HTR-8/SVneo (cell line): ENCODE measurements around the gene CBR1.

Source experiments
- DNase-seq: peaks from one replicate; pipeline ENCODE4 v3.0.0; 2011; ENCODE audit warnings: low spot score, mixed read lengths; ENCODE audit not compliant: insufficient read length
- FAIRE-seq: peaks from 2 replicates; lab custom pipeline; 2011; peaks lifted over from hg19 to GRCh38; lab: Jason Lieb, UNC

Gene CBR1

DNA sequence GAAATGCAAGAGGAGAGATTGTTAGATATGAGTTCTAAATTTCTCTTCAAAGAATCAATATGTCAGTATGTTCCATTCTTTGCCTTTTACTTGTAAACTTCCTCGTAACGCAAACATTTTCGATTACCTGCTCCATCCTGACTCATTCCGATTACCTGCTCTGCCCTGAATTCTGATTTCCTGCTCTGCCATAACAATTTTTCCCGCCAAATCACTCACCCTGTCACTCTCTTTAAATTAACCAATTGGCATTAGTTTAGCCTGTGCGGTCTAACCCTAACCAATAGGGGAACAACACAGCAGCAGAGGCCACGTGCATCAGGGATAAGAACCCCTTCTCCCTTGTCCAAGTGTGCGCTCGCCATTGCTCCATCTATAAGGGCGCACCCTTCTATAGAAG lies 40.0 kb downstream of the CBR1 start:
- FAIRE-seq (no peak), DNase-seq (no peak)

- DNase-seq, result no peak
- FAIRE-seq, result no peak
These were observed 41.4 kb downstream of the CBR1 start for GRCh38 chr21:36111238-36111637.

DNA sequence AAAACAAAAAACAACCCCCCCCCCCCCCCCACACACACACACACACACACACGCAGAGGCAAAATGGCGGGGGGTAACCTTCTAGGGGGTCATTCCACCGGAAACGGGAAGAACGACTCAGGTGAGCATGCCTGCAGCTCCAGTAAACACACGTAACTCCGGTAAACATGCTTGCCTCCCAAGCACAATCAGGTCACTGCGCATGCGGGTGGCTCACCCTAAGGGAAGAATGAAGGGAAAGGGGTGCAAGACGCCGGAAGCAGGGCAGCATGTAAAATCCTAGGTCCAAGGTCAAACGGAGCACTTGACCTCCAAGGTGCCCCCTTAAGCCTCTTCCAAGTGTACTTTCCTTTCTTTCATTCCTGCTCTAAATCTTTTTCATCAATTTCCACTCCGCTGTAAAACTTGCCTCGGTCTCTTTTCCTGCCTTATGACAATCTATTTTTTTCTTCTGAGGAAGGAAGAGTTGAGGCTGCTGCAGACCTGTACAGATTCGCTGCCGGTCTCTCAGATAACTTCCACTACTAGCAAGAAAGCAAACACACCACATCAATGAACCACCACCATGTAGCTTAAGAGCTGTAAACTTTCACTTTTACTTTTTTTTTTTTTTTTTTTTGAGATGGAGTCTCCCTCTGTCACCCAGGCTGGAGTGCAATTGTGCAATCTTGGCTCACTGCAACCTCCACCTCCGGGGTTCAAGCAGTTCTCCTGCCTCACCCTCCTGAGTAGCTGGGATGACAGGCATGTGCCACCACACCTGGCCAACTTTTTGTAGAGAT lies 44.0 kb downstream of the CBR1 start:
- no peak for DNase-seq
- FAIRE-seq, result no peak

DNA sequence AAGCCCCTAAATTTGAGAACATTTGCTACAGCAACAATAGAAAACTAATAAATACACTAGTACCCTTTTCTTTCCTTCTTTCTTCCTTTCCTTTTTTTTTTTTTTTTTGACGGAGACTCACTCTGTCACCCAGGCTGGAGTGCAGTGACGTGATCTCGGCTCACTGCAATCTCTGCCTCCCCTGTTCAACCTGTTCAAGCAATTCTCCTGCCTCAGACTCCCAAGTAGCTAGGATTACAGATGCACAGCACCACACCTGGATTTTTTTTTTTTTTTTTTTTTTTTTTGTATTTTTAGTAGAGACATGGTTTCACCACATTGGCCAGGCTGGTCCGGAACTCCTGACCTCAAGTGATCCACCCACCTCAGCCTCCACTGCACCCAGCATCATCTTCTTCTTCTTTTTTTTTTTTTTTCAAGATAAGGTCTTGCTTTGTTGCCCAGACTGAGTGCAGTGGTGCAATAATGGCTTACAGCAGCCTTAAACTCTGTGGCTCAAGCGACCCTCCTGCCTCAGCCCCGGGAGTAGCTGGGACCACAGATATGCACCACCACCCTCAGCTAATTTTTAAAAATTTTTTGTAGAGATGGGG lies 45.4 kb downstream of the CBR1 start:
- FAIRE-seq (no peak), DNase-seq (no peak)

DNA sequence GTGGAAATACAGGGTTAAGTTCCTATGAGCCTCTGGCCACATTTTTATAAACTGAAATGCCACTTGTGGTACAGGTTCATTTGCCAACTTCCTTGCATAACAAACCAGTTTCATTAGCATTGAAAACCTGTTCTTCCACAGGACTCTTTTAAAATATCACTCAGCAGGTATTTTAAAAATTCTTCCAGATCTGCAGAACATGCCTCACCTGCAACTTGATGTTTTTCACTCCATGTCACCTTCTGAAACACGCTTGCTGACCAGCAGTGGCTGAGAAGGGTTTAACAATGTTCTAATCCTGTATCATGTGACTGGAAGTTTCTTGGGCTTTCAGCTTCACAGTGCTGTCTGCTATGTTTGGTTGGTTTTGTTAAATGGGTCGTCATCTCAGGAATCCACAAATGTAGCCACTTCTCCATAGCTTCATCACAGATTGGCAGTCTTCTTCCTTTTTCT lies 47.5 kb downstream of the CBR1 start:
- no peak for DNase-seq
- no peak for FAIRE-seq

DNA sequence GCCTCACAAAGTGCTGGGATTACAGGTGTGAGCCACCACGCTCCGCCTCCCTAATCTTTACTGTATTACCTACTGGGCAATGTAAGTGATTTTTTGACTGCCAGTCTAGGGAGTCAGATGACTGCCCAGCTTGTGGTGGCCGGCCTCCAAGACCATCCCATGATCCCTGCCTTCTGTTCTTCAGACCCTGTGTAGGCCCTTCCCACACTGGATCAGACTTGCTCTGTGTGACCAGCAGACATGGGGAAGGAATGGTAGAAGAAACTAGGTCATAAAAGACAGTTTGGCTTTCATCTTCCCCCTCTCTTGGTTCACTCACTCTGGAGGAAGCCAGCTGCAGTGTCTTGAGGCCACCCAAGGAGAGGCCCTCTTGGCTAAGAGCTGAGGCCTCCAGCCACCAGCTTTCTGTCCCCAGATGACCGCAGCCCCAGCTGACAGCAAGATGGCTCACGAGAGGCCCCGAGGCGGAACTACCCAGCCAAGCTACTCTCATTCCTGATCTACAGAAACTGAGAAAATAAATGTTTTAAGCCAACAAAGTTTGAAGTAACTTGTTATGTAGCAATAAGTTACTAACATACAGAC lies 50.6 kb downstream of the CBR1 start:
- FAIRE-seq (no peak), DNase-seq (no peak)
